HepG2 (cell line): ENCODE measurements around the gene HECTD4.

Source experiments
- CTCF ChIP-seq: sonication (generic); formaldehyde crosslinking; IDR thresholded peaks from 2 replicates; pipeline ENCODE4 v1.5.0; 2020; ENCODE audit warnings: mild to moderate bottlenecking, missing genetic modification reagents, moderate library complexity
- DNMT3B ChIP-seq: conservative IDR thresholded peaks from 2 replicates; pipeline ENCODE4 v1.6.1; 2016; ENCODE audit warnings: missing biosample characterization, control low read depth
- ETV6 ChIP-seq: sonication (generic); formaldehyde crosslinking; conservative IDR thresholded peaks from 2 replicates; pipeline ENCODE4 v1.4.0; 2020; ENCODE audit warnings: missing genetic modification reagents
- HMGA1 ChIP-seq: sonication (generic); formaldehyde crosslinking; conservative IDR thresholded peaks from 2 replicates; pipeline ENCODE4 v1.4.0; 2020; ENCODE audit warnings: missing genetic modification reagents
- POLR2A ChIP-seq, 2 experiments: IDR thresholded peaks; 2 replicates each; pipeline ENCODE4 v1.6.1; 2011; ENCODE audit warnings: low read depth in 2 of 2, low read length in 2 of 2, mild to moderate bottlenecking in 1 of 2, moderate library complexity in 1 of 2; ENCODE audit not compliant: insufficient read depth in 1 of 2
- ZNF138 ChIP-seq: sonication (generic); formaldehyde crosslinking; IDR thresholded peaks from 2 replicates; pipeline ENCODE4 v1.5.0; 2020; ENCODE audit warnings: mild to moderate bottlenecking, low read depth, missing genetic modification reagents
- ZNF678 ChIP-seq: sonication (generic); formaldehyde crosslinking; IDR thresholded peaks from 2 replicates; pipeline ENCODE4 v1.4.0; 2020; ENCODE audit warnings: mild to moderate bottlenecking, missing genetic modification reagents
- ZSCAN30 ChIP-seq: sonication (generic); formaldehyde crosslinking; IDR thresholded peaks from 2 replicates; pipeline ENCODE4 v1.5.0; 2020; ENCODE audit warnings: mild to moderate bottlenecking, missing genetic modification reagents

DNA sequence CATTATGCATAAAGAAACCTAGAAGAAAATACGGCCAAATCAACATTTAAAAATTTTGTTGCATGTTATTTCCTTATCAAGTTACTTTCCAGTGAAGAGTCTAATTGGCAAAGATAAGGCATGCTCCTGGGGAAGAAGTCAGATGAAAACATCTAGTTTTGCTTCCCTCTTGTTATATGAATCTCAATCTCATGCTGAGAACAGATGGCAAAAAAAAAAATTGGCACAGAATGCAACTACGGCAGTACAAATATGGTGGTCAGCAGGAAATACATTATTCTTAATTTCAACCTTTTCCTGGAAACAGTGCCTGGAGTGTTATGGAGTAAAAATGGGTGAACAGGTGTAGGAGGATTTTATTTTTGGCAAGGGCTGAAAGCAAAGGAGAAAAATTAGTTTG, 32.8 kb downstream of the HECTD4 start:
- no peak for TF ChIP-seq ZNF138 (CRISPR knock-in tag)
- no peak for TF ChIP-seq POLR2A (IDR thresholded peaks at IDR 0.05; ENCODE audit: insufficient read depth in 1 of 2, low read depth in 2 of 2, low read length in 2 of 2)
- TF ChIP-seq CTCF (CRISPR knock-in tag), result no peak
- TF ChIP-seq ZSCAN30 (CRISPR knock-in tag), result no peak
- no peak for TF ChIP-seq ETV6 (CRISPR knock-in tag)
- no peak for TF ChIP-seq ZNF678
- no peak for TF ChIP-seq DNMT3B (CRISPR knock-in tag)
- TF ChIP-seq HMGA1 (CRISPR knock-in tag), result no peak
